ENCODE measurements around the gene KRTAP4-9. TPM values are rescaled to one million over a fixed set of nuclear protein-coding genes. Genes with fewer than 3 reads are reported as not detected.
A peak's percentile ranks its signal among the peaks of the same experiment; 100 is the strongest.

KRTAP4-9 gene
- total RNA-seq, 1 experiment from 2014 or later: not detected

DNA sequence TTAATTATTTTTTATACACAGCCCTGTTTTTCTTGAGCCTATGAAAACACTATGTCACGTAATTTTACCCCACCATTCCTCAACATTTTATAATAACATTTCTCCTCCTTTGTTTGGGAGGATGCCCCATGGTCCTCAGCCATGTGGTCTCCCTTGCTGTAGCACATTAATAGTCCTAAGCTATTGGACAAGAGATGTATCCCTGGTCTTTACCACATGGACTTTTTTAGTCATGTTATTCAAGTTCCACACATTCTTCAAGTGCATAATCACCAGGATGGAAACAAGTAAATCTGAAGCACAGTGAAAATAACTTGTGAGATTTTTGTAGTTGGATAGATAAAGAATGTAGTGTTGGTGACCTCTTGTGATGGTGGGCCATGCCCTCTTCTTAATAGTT lies 43.2 kb upstream of the KRTAP4-9 start (continued):
- TF ChIP-seq, protein P1, sequence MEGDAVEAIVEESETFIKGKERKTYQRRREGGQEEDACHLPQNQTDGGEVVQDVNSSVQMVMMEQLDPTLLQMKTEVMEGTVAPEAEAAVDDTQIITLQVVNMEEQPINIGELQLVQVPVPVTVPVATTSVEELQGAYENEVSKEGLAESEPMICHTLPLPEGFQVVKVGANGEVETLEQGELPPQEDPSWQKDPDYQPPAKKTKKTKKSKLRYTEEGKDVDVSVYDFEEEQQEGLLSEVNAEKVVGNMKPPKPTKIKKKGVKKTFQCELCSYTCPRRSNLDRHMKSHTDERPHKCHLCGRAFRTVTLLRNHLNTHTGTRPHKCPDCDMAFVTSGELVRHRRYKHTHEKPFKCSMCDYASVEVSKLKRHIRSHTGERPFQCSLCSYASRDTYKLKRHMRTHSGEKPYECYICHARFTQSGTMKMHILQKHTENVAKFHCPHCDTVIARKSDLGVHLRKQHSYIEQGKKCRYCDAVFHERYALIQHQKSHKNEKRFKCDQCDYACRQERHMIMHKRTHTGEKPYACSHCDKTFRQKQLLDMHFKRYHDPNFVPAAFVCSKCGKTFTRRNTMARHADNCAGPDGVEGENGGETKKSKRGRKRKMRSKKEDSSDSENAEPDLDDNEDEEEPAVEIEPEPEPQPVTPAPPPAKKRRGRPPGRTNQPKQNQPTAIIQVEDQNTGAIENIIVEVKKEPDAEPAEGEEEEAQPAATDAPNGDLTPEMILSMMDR (IDR thresholded peaks at IDR 0.05 in 2 of 3, conservative IDR thresholded peaks at IDR 0.05 in 1 of 3; ENCODE audit: borderline replicate concordance in 1 of 3, insufficient read depth in 1 of 3, low read depth in 2 of 3, low read length in 2 of 3): no peak

DNA sequence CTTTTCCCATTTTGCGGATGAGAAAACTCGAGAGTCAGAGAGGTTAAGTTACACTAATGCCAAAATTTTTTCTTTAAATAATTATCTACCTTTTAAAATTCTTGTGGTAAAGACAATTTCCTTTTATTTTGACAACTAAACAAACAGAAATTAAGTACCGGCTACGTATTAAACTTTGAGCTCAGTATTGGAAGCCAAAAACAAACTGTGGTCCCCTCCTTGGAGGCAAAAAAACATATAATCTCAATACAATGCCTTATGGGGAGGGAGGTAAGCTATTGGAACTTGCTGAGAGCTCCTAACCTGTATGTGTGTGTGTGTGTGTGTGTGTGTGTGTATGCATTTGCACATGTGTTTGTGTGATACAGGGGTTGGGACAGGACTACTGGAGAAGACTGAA lies 41.7 kb upstream of the KRTAP4-9 start:
- H2AFZ ChIP-seq (ENCODE audit: low read depth, low read length, poor library complexity, severe bottlenecking): no peak overlapping the region
- H3K79me2 ChIP-seq (ENCODE audit: insufficient read depth, low read length): no peaks in the 10 kb centered on the region
- H3K36me3 ChIP-seq (ENCODE audit: control insufficient read depth in 1 of 2, insufficient read depth in 2 of 2, low read length in 2 of 2): peaks cover 0 to 12% of the 10 kb centered on the region in 2 experiments; a peak in 1 of 4 replicates
- no peaks in the 10 kb centered on the region; a peak in 1 of 4 replicates for H3K9me3 ChIP-seq (ENCODE audit: control insufficient read depth in 1 of 2, insufficient read depth in 1 of 2, low read depth in 1 of 2, low read length in 2 of 2)
- no peaks in the 10 kb centered on the region for H4K20me1 ChIP-seq (ENCODE audit: insufficient read depth)
- BruUV-seq (replicated peaks): no TSS peak
- TF ChIP-seq ELF1 (IDR thresholded peaks at IDR 0.05; ENCODE audit: borderline replicate concordance, low read depth) (no peak), CBX3 (IDR thresholded peaks at IDR 0.05; ENCODE audit: low read depth) (no peak), EZH2phosphoT487 (IDR thresholded peaks at IDR 0.05; ENCODE audit: borderline replicate concordance) (no peak), SRF (IDR thresholded peaks at IDR 0.05; ENCODE audit: low read depth) (no peak), RAD21 (IDR thresholded peaks at IDR 0.05; ENCODE audit: low read depth) (no peak), POLR2AphosphoS5 (IDR thresholded peaks at IDR 0.05; ENCODE audit: low read depth, low read length) (no peak), FOSL1 (IDR thresholded peaks at IDR 0.05; ENCODE audit: low read depth) (no peak), ZBTB33 (IDR thresholded peaks at IDR 0.05; ENCODE audit: extremely low read depth, insufficient replicate concordance, low read length) (no peak), POLR2A (IDR thresholded peaks at IDR 0.05; ENCODE audit: borderline replicate concordance, extremely low read depth, insufficient read depth, insufficient read length) (no peak), SIN3A (IDR thresholded peaks at IDR 0.05; ENCODE audit: low read depth) (no peak), ZNF274 (IDR thresholded peaks at IDR 0.05; ENCODE audit: low read depth, low read length) (no peak), CEBPB (IDR thresholded peaks at IDR 0.05; ENCODE audit: low read depth) (no peak), ATF3 (IDR thresholded peaks at IDR 0.05) (no peak), EGR1 (IDR thresholded peaks at IDR 0.05; ENCODE audit: low read depth) (no peak), JUND (IDR thresholded peaks at IDR 0.05) (no peak)
- TF ChIP-seq, protein P2, sequence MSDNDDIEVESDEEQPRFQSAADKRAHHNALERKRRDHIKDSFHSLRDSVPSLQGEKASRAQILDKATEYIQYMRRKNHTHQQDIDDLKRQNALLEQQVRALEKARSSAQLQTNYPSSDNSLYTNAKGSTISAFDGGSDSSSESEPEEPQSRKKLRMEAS (IDR thresholded peaks at IDR 0.05): no peak
- TF ChIP-seq, protein P3, sequence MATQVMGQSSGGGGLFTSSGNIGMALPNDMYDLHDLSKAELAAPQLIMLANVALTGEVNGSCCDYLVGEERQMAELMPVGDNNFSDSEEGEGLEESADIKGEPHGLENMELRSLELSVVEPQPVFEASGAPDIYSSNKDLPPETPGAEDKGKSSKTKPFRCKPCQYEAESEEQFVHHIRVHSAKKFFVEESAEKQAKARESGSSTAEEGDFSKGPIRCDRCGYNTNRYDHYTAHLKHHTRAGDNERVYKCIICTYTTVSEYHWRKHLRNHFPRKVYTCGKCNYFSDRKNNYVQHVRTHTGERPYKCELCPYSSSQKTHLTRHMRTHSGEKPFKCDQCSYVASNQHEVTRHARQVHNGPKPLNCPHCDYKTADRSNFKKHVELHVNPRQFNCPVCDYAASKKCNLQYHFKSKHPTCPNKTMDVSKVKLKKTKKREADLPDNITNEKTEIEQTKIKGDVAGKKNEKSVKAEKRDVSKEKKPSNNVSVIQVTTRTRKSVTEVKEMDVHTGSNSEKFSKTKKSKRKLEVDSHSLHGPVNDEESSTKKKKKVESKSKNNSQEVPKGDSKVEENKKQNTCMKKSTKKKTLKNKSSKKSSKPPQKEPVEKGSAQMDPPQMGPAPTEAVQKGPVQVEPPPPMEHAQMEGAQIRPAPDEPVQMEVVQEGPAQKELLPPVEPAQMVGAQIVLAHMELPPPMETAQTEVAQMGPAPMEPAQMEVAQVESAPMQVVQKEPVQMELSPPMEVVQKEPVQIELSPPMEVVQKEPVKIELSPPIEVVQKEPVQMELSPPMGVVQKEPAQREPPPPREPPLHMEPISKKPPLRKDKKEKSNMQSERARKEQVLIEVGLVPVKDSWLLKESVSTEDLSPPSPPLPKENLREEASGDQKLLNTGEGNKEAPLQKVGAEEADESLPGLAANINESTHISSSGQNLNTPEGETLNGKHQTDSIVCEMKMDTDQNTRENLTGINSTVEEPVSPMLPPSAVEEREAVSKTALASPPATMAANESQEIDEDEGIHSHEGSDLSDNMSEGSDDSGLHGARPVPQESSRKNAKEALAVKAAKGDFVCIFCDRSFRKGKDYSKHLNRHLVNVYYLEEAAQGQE (IDR thresholded peaks at IDR 0.05; ENCODE audit: low read depth): no peak
- ChIA-PET RAD21 (ENCODE audit: low non-redundant PET in 1 of 2, low total read pairs in 2 of 2, uncharacterized antibody in 2 of 2, unreplicated experiment in 2 of 2) (no interaction called here), POLR2A (no interaction called here), CTCF (no interaction called here)
- 0 out of 2 replicates have a peak overlapping the region, but pooled peaks have one; percentile 9 for H3K27ac ChIP-seq (ENCODE audit: low read depth, low read length)
- no peak for ATAC-seq
- no peak overlapping the region for H3K4me3 ChIP-seq (replicated peaks in 1 of 2; ENCODE audit: low read depth in 1 of 2, low read length in 2 of 2)
- DNase-seq (ENCODE audit: low read depth, low spot score): no peak
- H3K4me2 ChIP-seq (ENCODE audit: low read length): no peak overlapping the region
- peaks cover 47 to 88% of the 10 kb centered on the region in 2 experiments for H3K4me1 ChIP-seq (ENCODE audit: control insufficient read depth in 1 of 2, insufficient read depth in 2 of 2, low read length in 2 of 2)
- no peaks in the 10 kb centered on the region for H3K9me2 ChIP-seq (ENCODE audit: insufficient read depth)
- intact Hi-C loops (cut with micrococcal nuclease): no loop called here
- 0 out of 2 replicates have a peak overlapping the region, but pooled peaks have one; percentile 2 for H3K9ac ChIP-seq (ENCODE audit: low read length)
- H3K27me3 ChIP-seq (ENCODE audit: insufficient read depth, low read length): no peaks in the 10 kb centered on the region
